HG02973 (cell line): ENCODE results near the gene CCNG2.
"Not testable (repeated sequence)": the region's sequence is repeated elsewhere in the genome, so short reads cannot be mapped to it uniquely, and the experiment has no call there.

Experiments used
- ATAC-seq: cut with Tn5 transposase; IDR thresholded peaks from one replicate; pipeline ENCODE4 v1.9.1; 2021; ENCODE audit warnings: moderate library complexity; ENCODE audit not compliant: unreplicated experiment

Gene CCNG2

GRCh38 chr4:77156912-77157858 lies at the start of gene CCNG2:
TSS of gene CCNG2 (plus strand) at chr4:77157207. CDS start at chr4:77158533, 1,326 bp downstream.
- peak; percentile 14 for ATAC-seq

- no peak for ATAC-seq
Observed at GRCh38 chr4:77110730-77111129, 46.3 kb upstream of the CCNG2 start.

GRCh38 chr4:77113069-77113468 lies 43.9 kb upstream of the CCNG2 start:
- no peak for ATAC-seq

GRCh38 chr4:77117721-77118120 lies 39.3 kb upstream of the CCNG2 start:
- ATAC-seq: no peak

- ATAC-seq: no peak
Observed at GRCh38 chr4:77120886-77121508, 36.0 kb upstream of the CCNG2 start.

- ATAC-seq: no peak
Observed at GRCh38 chr4:77121736-77122240, 35.2 kb upstream of the CCNG2 start.

GRCh38 chr4:77122656-77123055 lies 34.4 kb upstream of the CCNG2 start:
- ATAC-seq: no peak

GRCh38 chr4:77123411-77123810 lies 33.6 kb upstream of the CCNG2 start:
- no peak for ATAC-seq

- ATAC-seq: no peak
Observed at GRCh38 chr4:77124576-77124975, 32.4 kb upstream of the CCNG2 start.

GRCh38 chr4:77125961-77126360 lies 31.0 kb upstream of the CCNG2 start:
- ATAC-seq: no peak

GRCh38 chr4:77126809-77127208 lies 30.2 kb upstream of the CCNG2 start:
- ATAC-seq: peak; percentile 84

- peak; percentile 51 for ATAC-seq
Observed at GRCh38 chr4:77127215-77127614, 29.8 kb upstream of the CCNG2 start.

- ATAC-seq: no peak
Observed at GRCh38 chr4:77127837-77128621, 29.0 kb upstream of the CCNG2 start.

GRCh38 chr4:77132652-77133312 lies 24.2 kb upstream of the CCNG2 start:
- no peak for ATAC-seq

GRCh38 chr4:77137448-77137847 lies 19.6 kb upstream of the CCNG2 start:
- not testable (repeated sequence) for ATAC-seq

- ATAC-seq: no peak
Observed at GRCh38 chr4:77141964-77142645, 14.9 kb upstream of the CCNG2 start.

GRCh38 chr4:77142646-77143028 lies 14.4 kb upstream of the CCNG2 start:
- ATAC-seq: no peak

- ATAC-seq: no peak
Observed at GRCh38 chr4:77143091-77143490, 13.9 kb upstream of the CCNG2 start.

- no peak for ATAC-seq
Observed at GRCh38 chr4:77145842-77146185, 11.2 kb upstream of the CCNG2 start.
